Dendritic cell treated with granulocyte-macrophage colony-stimulating factor and Interleukin-4, amounts not matched to agents 40 ng/mL and 50 ng/mL, for 4 days (primary cell): ENCODE results near the gene SUPT3H.
"Not testable (repeated sequence)": the region's sequence is repeated elsewhere in the genome, so short reads cannot be mapped to it uniquely, and the experiment has no call there.

Source experiments
- H3K27ac Mint-ChIP-seq: one replicate; pipeline ENCODE4 v1.8.0; 2022; ENCODE audit warnings: mild to moderate bottlenecking, mixed read lengths
- H3K27me3 Mint-ChIP-seq: one replicate; pipeline ENCODE4 v1.8.0; 2022; ENCODE audit warnings: mild to moderate bottlenecking, mixed read lengths
- H3K36me3 Mint-ChIP-seq: one replicate; pipeline ENCODE4 v1.8.0; 2022; ENCODE audit warnings: low read depth, mixed read lengths
- H3K4me1 Mint-ChIP-seq: one replicate; pipeline ENCODE4 v1.8.0; 2022; ENCODE audit warnings: low read depth, mixed read lengths
- H3K4me3 Mint-ChIP-seq: one replicate; pipeline ENCODE4 v1.8.0; 2022; ENCODE audit warnings: mild to moderate bottlenecking, moderate library complexity, mixed read lengths
- H3K9me3 Mint-ChIP-seq: one replicate; pipeline ENCODE4 v1.8.0; 2022; ENCODE audit warnings: mixed read lengths
- intact Hi-C: fragments of 100-400 bp; cut with micrococcal nuclease; formaldehyde crosslinking; loops from one replicate; pipeline ENCODE4 v1.15.0; 2022

Gene SUPT3H

GRCh38 chr6:44900358-44900757, 477.4 kb downstream of the SUPT3H start:
- H3K4me1 Mint-ChIP-seq, H3K4me3 Mint-ChIP-seq, H3K27ac Mint-ChIP-seq, H3K27me3 Mint-ChIP-seq, H3K36me3 Mint-ChIP-seq, intact Hi-C loops: not testable (repeated sequence)
- H3K9me3 Mint-ChIP-seq: peaks cover 15% of the 10 kb centered on the region

DNA sequence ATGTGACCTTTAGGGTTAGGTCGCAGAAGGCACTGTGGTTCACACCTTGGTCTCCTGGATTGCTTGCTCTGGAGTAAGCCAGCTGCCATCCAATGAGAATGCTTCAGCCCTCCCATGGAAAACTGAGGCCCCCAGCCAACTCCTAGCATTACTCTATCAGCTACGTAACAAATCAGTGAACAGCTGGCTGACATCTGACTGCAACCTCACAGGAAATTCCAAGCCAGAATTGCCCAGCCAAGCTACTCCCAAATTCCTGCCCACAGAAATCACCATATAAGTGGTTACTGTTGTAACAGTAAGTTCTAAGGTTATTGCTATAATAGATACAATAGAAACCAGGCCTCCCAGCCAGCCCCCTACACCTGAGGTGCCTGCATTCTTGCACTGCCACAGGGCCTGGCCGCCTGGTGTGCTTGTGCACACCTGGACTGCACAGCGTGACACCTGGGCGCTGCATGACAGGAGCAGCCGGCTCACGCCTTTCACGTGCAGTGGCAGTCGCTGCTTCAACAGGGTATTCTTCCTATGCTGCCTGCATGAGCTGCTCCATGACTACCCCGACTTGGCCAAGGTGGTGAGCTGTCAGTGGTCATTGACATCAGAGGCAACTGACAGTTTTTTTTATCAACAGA, 479.3 kb downstream of the SUPT3H start:
- Mint-ChIP-seq H3K9me3 (peaks cover 15% of the 10 kb centered on the region), H3K36me3 (no peaks in the 10 kb centered on the region), H3K4me1 (no peaks in the 10 kb centered on the region), H3K27ac (no peak overlapping the region), H3K4me3 (no peak overlapping the region), H3K27me3 (no peaks in the 10 kb centered on the region)
- intact Hi-C loops: no loop called here

- intact Hi-C loops: no loop called here
- no peak overlapping the region for H3K27ac Mint-ChIP-seq
- H3K4me3 Mint-ChIP-seq: no peak overlapping the region
- H3K9me3 Mint-ChIP-seq: peaks cover 15% of the 10 kb centered on the region
- no peaks in the 10 kb centered on the region for H3K27me3 Mint-ChIP-seq
- no peaks in the 10 kb centered on the region for H3K4me1 Mint-ChIP-seq
- no peaks in the 10 kb centered on the region for H3K36me3 Mint-ChIP-seq
Measured at GRCh38 chr6:44897316-44897715, 480.4 kb downstream of the SUPT3H start.

- no peaks in the 10 kb centered on the region for H3K4me1 Mint-ChIP-seq
- intact Hi-C loops: no loop called here
- H3K9me3 Mint-ChIP-seq: peaks cover 15% of the 10 kb centered on the region
- no peaks in the 10 kb centered on the region for H3K36me3 Mint-ChIP-seq
- H3K27me3 Mint-ChIP-seq: no peaks in the 10 kb centered on the region
- H3K27ac Mint-ChIP-seq: no peak overlapping the region
- H3K4me3 Mint-ChIP-seq: no peak overlapping the region
Measured at GRCh38 chr6:44896701-44897100, 481.0 kb downstream of the SUPT3H start.

- Mint-ChIP-seq H3K36me3 (no peaks in the 10 kb centered on the region), H3K27ac (no peak overlapping the region), H3K27me3 (no peaks in the 10 kb centered on the region), H3K4me1 (no peaks in the 10 kb centered on the region), H3K9me3 (no peaks in the 10 kb centered on the region), H3K4me3 (no peak overlapping the region)
- intact Hi-C loops: no loop called here
Measured at GRCh38 chr6:44892579-44892978, 485.2 kb downstream of the SUPT3H start.

DNA sequence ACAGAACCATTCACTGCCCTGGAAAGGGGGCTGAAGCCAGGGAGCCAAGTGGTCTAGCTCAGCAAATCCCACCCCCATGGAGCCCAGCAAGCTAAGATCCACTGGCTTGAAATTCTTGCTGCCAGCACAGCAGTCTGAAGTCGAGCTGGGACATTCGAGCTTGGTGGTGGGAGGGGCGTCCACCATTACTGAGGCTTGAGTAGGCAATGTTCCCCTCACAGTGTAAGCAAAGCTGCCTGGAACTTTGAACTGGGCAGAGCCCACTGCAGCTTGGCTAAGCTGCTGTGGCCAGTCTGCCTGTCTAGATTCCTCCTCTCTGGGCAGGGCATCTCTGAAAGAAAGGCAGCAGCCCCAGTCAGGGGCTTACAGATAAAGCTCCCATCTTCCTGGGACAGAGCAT, 498.7 kb downstream of the SUPT3H start:
- H3K27me3 Mint-ChIP-seq, H3K4me1 Mint-ChIP-seq, H3K27ac Mint-ChIP-seq, intact Hi-C loops, H3K4me3 Mint-ChIP-seq, H3K36me3 Mint-ChIP-seq: not testable (repeated sequence)
- H3K9me3 Mint-ChIP-seq: peaks cover 34% of the 10 kb centered on the region

GRCh38 chr6:44876638-44877037, 501.1 kb downstream of the SUPT3H start:
- intact Hi-C loops, H3K4me3 Mint-ChIP-seq, H3K36me3 Mint-ChIP-seq, H3K4me1 Mint-ChIP-seq, H3K27me3 Mint-ChIP-seq, H3K27ac Mint-ChIP-seq: not testable (repeated sequence)
- H3K9me3 Mint-ChIP-seq: peaks cover 21% of the 10 kb centered on the region

DNA sequence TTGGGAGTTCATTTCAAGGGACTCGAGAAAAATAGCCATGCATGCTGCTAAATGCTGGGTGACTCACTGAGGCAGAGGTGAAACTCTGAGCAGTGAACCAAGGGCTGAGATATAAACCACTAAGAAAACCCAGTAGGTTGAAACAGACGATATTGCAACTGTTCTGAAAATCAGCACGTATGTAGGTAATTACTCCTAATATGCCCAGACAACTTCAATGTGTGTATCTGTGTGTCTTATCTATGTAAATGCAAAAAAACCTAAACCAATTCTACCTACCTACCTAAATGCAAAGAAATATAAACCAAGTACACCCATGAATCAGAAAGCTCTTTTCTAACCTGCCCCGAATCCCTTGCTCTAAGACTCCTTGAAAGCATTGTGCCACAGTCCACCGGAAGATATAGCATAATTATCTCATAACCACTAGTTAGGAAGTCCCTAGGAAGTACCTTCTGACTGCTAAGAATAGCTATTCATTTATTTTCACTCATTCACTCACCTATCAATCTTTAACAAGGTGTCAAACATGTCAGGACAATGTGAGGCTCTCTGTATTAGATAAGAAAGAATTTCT, 508.3 kb downstream of the SUPT3H start:
- intact Hi-C loops: no loop called here
- H3K27me3 Mint-ChIP-seq: no peaks in the 10 kb centered on the region
- no peak overlapping the region for H3K27ac Mint-ChIP-seq
- no peaks in the 10 kb centered on the region for H3K4me1 Mint-ChIP-seq
- H3K4me3 Mint-ChIP-seq: no peak overlapping the region
- H3K9me3 Mint-ChIP-seq: peaks cover 17% of the 10 kb centered on the region
- H3K36me3 Mint-ChIP-seq: peaks cover 11% of the 10 kb centered on the region

DNA sequence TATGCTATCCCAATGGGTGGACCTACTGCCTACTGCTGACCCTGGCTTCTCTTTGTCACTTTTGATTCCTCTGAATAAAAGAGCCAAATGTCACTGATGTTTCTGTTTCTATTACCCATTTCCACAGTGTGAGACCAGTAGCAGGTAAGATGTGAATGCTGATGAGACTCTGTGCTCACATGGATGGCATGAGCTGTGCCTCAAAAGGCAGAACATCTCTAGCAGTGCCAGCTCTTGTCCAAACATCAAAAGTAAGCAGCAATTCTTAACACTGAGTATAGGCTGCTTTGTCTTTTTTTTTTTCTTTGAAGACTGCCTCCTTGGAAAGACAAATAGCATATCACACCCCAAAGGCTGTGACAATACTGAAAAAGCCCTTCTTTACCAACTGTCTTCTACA, 508.8 kb downstream of the SUPT3H start:
- intact Hi-C loops: no loop called here
- Mint-ChIP-seq H3K36me3 (peaks cover 12% of the 10 kb centered on the region), H3K4me1 (no peaks in the 10 kb centered on the region), H3K9me3 (peaks cover 22% of the 10 kb centered on the region), H3K27me3 (no peaks in the 10 kb centered on the region), H3K4me3 (no peak overlapping the region), H3K27ac (no peak overlapping the region)

DNA sequence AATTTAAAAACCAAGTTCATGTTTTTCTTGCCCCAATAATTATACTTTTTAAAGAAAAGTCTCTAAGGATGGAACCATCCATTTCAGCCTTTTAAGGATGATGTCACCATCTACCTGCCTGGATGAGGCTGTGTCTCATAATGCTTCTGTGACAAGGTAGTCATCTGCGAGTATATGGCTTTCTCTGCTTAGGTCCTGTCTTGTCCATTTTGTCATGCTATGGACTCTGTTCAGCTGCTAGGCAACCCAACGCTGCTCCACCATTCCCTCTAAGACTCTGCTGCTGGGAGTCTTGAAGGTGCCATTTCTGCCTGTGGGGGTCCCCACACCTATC, 509.4 kb downstream of the SUPT3H start:
- Mint-ChIP-seq H3K27ac (no peak overlapping the region), H3K4me1 (peaks cover 4% of the 10 kb centered on the region), H3K9me3 (peaks cover 28% of the 10 kb centered on the region), H3K36me3 (peaks cover 12% of the 10 kb centered on the region), H3K27me3 (no peaks in the 10 kb centered on the region), H3K4me3 (no peak overlapping the region)
- intact Hi-C loops: no loop called here

- Mint-ChIP-seq H3K9me3 (peaks cover 31% of the 10 kb centered on the region), H3K36me3 (peaks cover 12% of the 10 kb centered on the region), H3K27ac (no peak overlapping the region), H3K27me3 (no peaks in the 10 kb centered on the region), H3K4me1 (peaks cover 7% of the 10 kb centered on the region), H3K4me3 (no peak overlapping the region)
- intact Hi-C loops: no loop called here
Measured at GRCh38 chr6:44867571-44868334, 510.0 kb downstream of the SUPT3H start.

DNA sequence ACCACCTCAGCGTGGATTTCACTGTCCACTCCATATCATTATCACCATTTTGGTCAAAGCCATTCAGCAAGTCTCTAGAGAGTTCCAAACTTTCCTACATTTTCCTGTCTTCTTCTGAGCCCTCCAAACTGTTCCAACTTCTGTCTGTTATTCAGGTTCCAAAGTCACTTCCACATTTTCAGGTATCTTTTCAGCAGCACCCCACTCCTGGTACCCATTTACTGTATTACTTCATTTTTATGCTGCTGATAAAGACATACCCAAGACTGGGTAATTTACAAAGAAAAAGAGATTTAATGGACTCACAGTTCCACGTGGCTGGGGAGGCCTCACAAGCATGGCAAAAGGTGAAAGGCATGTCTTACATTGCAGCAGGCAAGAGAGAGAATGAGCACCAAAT, 512.5 kb downstream of the SUPT3H start:
- peaks cover 12% of the 10 kb centered on the region for H3K36me3 Mint-ChIP-seq
- intact Hi-C loops, H3K4me1 Mint-ChIP-seq, H3K4me3 Mint-ChIP-seq, H3K27ac Mint-ChIP-seq, H3K27me3 Mint-ChIP-seq: not testable (repeated sequence)
- H3K9me3 Mint-ChIP-seq: peaks cover 31% of the 10 kb centered on the region

GRCh38 chr6:44859901-44860410, 517.8 kb downstream of the SUPT3H start:
- H3K36me3 Mint-ChIP-seq: peaks cover 6% of the 10 kb centered on the region
- no peak overlapping the region for H3K27ac Mint-ChIP-seq
- intact Hi-C loops: no loop called here
- no peaks in the 10 kb centered on the region for H3K27me3 Mint-ChIP-seq
- peaks cover 7% of the 10 kb centered on the region for H3K4me1 Mint-ChIP-seq
- no peak overlapping the region for H3K4me3 Mint-ChIP-seq
- H3K9me3 Mint-ChIP-seq: peaks cover 20% of the 10 kb centered on the region

DNA sequence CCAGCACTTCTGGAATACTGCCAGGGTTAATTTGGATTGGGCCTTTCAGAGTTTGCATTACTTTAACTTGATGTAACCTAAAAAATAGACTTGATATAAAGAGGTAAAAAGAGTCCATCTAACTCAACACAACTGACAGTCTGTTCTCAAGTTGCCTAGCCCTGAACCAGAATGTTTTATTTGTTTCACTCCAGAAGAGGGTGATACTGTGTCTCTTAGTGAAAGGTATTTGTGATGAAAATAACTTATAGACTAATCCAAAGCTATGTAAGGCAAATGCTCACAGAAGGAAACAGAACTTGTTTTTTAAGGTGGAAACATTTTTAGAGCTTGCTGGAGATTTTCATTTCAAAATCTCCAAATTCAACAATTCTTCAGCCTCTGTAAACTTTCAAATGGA, 518.7 kb downstream of the SUPT3H start:
- Mint-ChIP-seq H3K4me3 (no peak overlapping the region), H3K27me3 (no peaks in the 10 kb centered on the region), H3K27ac (no peak overlapping the region), H3K36me3 (no peaks in the 10 kb centered on the region), H3K4me1 (peaks cover 7% of the 10 kb centered on the region), H3K9me3 (peaks cover 10% of the 10 kb centered on the region)
- intact Hi-C loops: no loop called here
